Esophagus muscularis mucosa (tissue), 4 donors: ENCODE data around the gene SLAMF8. TPM values are rescaled to one million over a fixed set of nuclear protein-coding genes. Genes with fewer than 3 reads are reported as not detected.

Experiments
- DNase-seq: peaks from one replicate; pipeline ENCODE4 v3.0.0-alpha.2; 2017; ENCODE audit errors: extremely low spot score
- H3K27ac ChIP-seq, 4 donors: fragments of 200-600 bp; sonication (generic); replicated peaks in 1 of 4; 1 replicate in 3 of 4; 2 replicates in 1 of 4; pipeline ENCODE4 v1.5.1; 2016 to 2019; ENCODE audit warnings: mild to moderate bottlenecking in 1 of 4
- H3K27me3 ChIP-seq, 4 donors: fragments of 200-600 bp; sonication (generic); one replicate each; pipeline versions ENCODE4 v1.5.1 to v1.6.0; 2016 to 2019
- H3K36me3 ChIP-seq, 4 donors: fragments of 200-600 bp; sonication (generic); one replicate each; pipeline ENCODE4 v1.5.1; 2016 to 2019
- H3K4me1 ChIP-seq, 4 donors: fragments of 200-600 bp; sonication (generic); one replicate each; pipeline ENCODE4 v1.5.1; 2016 to 2019
- H3K4me3 ChIP-seq, 4 donors: fragments of 200-600 bp; sonication (generic); 1 replicate in 2 of 4; 2 replicates in 2 of 4; pipeline ENCODE4 v1.5.1; 2016 to 2019; ENCODE audit warnings: mild to moderate bottlenecking in 4 of 4, moderate library complexity in 1 of 4
- H3K9me3 ChIP-seq, 4 donors: fragments of 200-600 bp; sonication (generic); 1 replicate in 3 of 4; 2 replicates in 1 of 4; pipeline ENCODE4 v1.5.1; 2016 to 2019
- CTCF ChIP-seq, 3 experiments: fragments of 200-600 bp in 2 of 3; fragments of 450-650 bp in 1 of 3; sonication (generic) in 2 of 3; IDR thresholded peaks; one replicate each; pipeline ENCODE4 v1.5.1; 2017 to 2019; ENCODE audit warnings: antibody characterized with exemption in 3 of 3, mild to moderate bottlenecking in 2 of 3, moderate library complexity in 1 of 3
- EP300 ChIP-seq: sonication (generic); formaldehyde crosslinking; IDR thresholded peaks from one replicate; pipeline ENCODE4 v1.6.1; 2017; ENCODE audit warnings: antibody characterized with exemption
- POLR2A ChIP-seq: fragments of 450-650 bp; IDR thresholded peaks from one replicate; pipeline ENCODE4 v1.6.1; 2017; ENCODE audit warnings: antibody characterized with exemption, moderate library complexity, mild to moderate bottlenecking, low read depth
- POLR2AphosphoS5 ChIP-seq, 2 donors: sonication (generic); formaldehyde crosslinking; IDR thresholded peaks; one replicate each; pipeline ENCODE4 v1.6.1; 2017; ENCODE audit warnings: antibody characterized with exemption in 2 of 2
- WGBS: methylation state at CpG from one replicate; pipeline ENCODE4 v1.1.5; 2018; 5-methylcytosine and 5-hydroxymethylcytosine counted together
- intact Hi-C: fragments of 100-400 bp; cut with DNase I; formaldehyde crosslinking; loops from one replicate; pipeline ENCODE4 v1.15.1; 2023
- total RNA-seq, 4 donors: library from RNA; depleted of rRNA; stranded (reverse); fragments of >200 nt; gene quantifications; one replicate each; pipeline versions ENCODE4 v1.1.0 to v1.2.1, GENCODE V29; 2016

The SLAMF8 gene
- total RNA-seq, 4 donors from 2014 or later = 1.9 to 8.4 (median 3.5) TPM

- DNase-seq = no peak
- Histone ChIP-seq H3K27ac (no peak overlapping the region), H3K4me3 (no peak overlapping the region), H3K9me3 (no peaks in the 10 kb centered on the region), H3K36me3 (no peaks in the 10 kb centered on the region), H3K27me3 (peaks cover 0 to 24% (median 0%) of the 10 kb centered on the region in 4 donors), H3K4me1 (peaks cover 3 to 12% (median 6%) of the 10 kb centered on the region in 4 donors)
- WGBS = 90% methylated on average over 6 of the region's 6 CpGs
- intact Hi-C loops = no loop called here
- no peak for TF ChIP-seq POLR2AphosphoS5 (IDR thresholded peaks at IDR 0.05)
- no peak for TF ChIP-seq CTCF (IDR thresholded peaks at IDR 0.05)
- TF ChIP-seq EP300 = no peak
- no peak for TF ChIP-seq POLR2A
Observed at GRCh38 chr1:159877695-159878444, 51.2 kb downstream of the SLAMF8 start.

DNA sequence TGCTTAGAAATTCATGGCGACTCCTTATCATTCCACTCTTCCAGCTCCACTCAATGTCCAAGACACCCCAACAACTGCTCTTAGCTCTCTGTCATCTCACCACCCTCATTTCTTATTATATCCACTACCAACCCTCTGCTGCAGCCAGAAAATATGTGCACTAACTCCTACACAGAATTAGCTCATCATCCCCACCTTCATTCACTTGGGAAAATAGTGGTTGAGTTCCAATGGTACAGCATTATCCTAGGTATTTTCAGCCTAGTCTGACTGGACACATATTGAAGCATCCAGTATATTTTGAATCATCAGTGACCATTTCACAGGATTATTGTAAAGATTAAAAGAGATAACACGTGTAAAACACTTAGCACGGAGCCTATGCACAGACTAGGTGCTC, 52.5 kb downstream of the SLAMF8 start:
- intact Hi-C loops = no loop called here
- TF ChIP-seq POLR2A = no peak
- TF ChIP-seq EP300 = no peak
- TF ChIP-seq POLR2AphosphoS5 (IDR thresholded peaks at IDR 0.05) = no peak
- 91% methylated on average over 3 of the region's 3 CpGs for WGBS

GRCh38 chr1:159879977-159880376, 53.3 kb downstream of the SLAMF8 start:
- Histone ChIP-seq H3K27ac (no peak overlapping the region), H3K4me3 (no peak overlapping the region), H3K9me3 (no peaks in the 10 kb centered on the region), H3K27me3 (peaks cover 0 to 12% (median 0%) of the 10 kb centered on the region in 4 donors), H3K36me3 (no peaks in the 10 kb centered on the region), H3K4me1 (peaks cover 3 to 12% (median 6%) of the 10 kb centered on the region in 4 donors)
- no peak for DNase-seq
- intact Hi-C loops = no loop called here
- 89% methylated on average over 4 of the region's 4 CpGs for WGBS
- TF ChIP-seq CTCF (IDR thresholded peaks at IDR 0.05) (no peak), POLR2AphosphoS5 (IDR thresholded peaks at IDR 0.05) (no peak), POLR2A (no peak), EP300 (no peak)

More for the DNA sequence above, 52.5 kb downstream of the SLAMF8 start:
- DNase-seq = no peak
- peaks cover 3 to 12% (median 6%) of the 10 kb centered on the region in 4 donors for H3K4me1 ChIP-seq
- H3K27me3 ChIP-seq = peaks cover 0 to 18% (median 0%) of the 10 kb centered on the region in 4 donors
- H3K27ac ChIP-seq = no peak overlapping the region
- no peak overlapping the region for H3K4me3 ChIP-seq
- no peaks in the 10 kb centered on the region for H3K9me3 ChIP-seq
- H3K36me3 ChIP-seq = no peaks in the 10 kb centered on the region

GRCh38 chr1:159880430-159880829, 53.8 kb downstream of the SLAMF8 start:
- Histone ChIP-seq H3K27me3 (peaks cover 0 to 8% (median 0%) of the 10 kb centered on the region in 4 donors), H3K27ac (no peak overlapping the region), H3K9me3 (no peaks in the 10 kb centered on the region), H3K36me3 (no peaks in the 10 kb centered on the region), H3K4me3 (no peak overlapping the region), H3K4me1 (peaks cover 3 to 12% (median 6%) of the 10 kb centered on the region in 4 donors)
- WGBS = 87% methylated on average over 3 of the region's 3 CpGs
- no peak for DNase-seq
- intact Hi-C loops = no loop called here
- no peak for TF ChIP-seq CTCF (IDR thresholded peaks at IDR 0.05)
- no peak for TF ChIP-seq POLR2A
- no peak for TF ChIP-seq EP300
- TF ChIP-seq POLR2AphosphoS5 (IDR thresholded peaks at IDR 0.05) = no peak

- no peaks in the 10 kb centered on the region for H3K9me3 ChIP-seq
- H3K4me1 ChIP-seq = peaks cover 3 to 12% (median 6%) of the 10 kb centered on the region in 4 donors
- WGBS = 59% methylated on average over 6 of the region's 6 CpGs
- H3K27me3 ChIP-seq = peaks cover 0 to 4% (median 0%) of the 10 kb centered on the region in 4 donors
- H3K36me3 ChIP-seq = no peaks in the 10 kb centered on the region
- TF ChIP-seq EP300 (no peak), CTCF (IDR thresholded peaks at IDR 0.05) (no peak), POLR2AphosphoS5 (IDR thresholded peaks at IDR 0.05) (peak in 1 of 2 donors; percentile 36)
- DNase-seq = no peak
- no peak overlapping the region for H3K27ac ChIP-seq
- no peak overlapping the region for H3K4me3 ChIP-seq
- intact Hi-C loops = no loop called here
Observed at GRCh38 chr1:159881622-159882526, 55.2 kb downstream of the SLAMF8 start.
